ENCODE data around the gene RNPC3.

Gene RNPC3

GRCh38 chr1:103525607-103526507 is at the start of gene RNPC3:
Gene RNPC3 (plus strand): TSS chr1:103525699. CDS start chr1:103526071, 372 bp downstream.
- DNase-seq (ENCODE audit: insufficient read length, low spot score) (peak; percentile 43), FAIRE-seq (no peak)

GRCh38 chr1:103477101-103477500 is 48.4 kb upstream of the RNPC3 start:
- no peak for DNase-seq (ENCODE audit: insufficient read length, low spot score)
- FAIRE-seq, result no peak

GRCh38 chr1:103489935-103490334 is 35.6 kb upstream of the RNPC3 start:
- DNase-seq (ENCODE audit: insufficient read length, low spot score), result no peak
- FAIRE-seq, result no peak

GRCh38 chr1:103492003-103492625 is 33.4 kb upstream of the RNPC3 start:
- no peak for FAIRE-seq

GRCh38 chr1:103496014-103496635 is 29.4 kb upstream of the RNPC3 start:
- FAIRE-seq, result no peak
- DNase-seq (ENCODE audit: insufficient read length, low spot score), result no peak

More at GRCh38 chr1:103492003-103492625, 33.4 kb upstream of the RNPC3 start:
- DNase-seq (ENCODE audit: insufficient read length, low spot score), result no peak

GRCh38 chr1:103497404-103497803 is 28.1 kb upstream of the RNPC3 start:
- FAIRE-seq, result no peak

GRCh38 chr1:103509250-103509649 is 16.2 kb upstream of the RNPC3 start:
- FAIRE-seq (no peak), DNase-seq (ENCODE audit: insufficient read length, low spot score) (no peak)

More at GRCh38 chr1:103497404-103497803, 28.1 kb upstream of the RNPC3 start:
- no peak for DNase-seq (ENCODE audit: insufficient read length, low spot score)

GRCh38 chr1:103513711-103514110 is 11.8 kb upstream of the RNPC3 start:
- no peak for FAIRE-seq

GRCh38 chr1:103514920-103515503 is 10.5 kb upstream of the RNPC3 start:
- FAIRE-seq, result no peak
- DNase-seq (ENCODE audit: insufficient read length, low spot score), result peak; percentile 6

More at GRCh38 chr1:103513711-103514110, 11.8 kb upstream of the RNPC3 start:
- no peak for DNase-seq (ENCODE audit: insufficient read length, low spot score)

- no peak for DNase-seq (ENCODE audit: insufficient read length, low spot score)
- no peak for FAIRE-seq
Measured at GRCh38 chr1:103516283-103516682, 9.2 kb upstream of the RNPC3 start.

- no peak for DNase-seq (ENCODE audit: insufficient read length, low spot score)
- no peak for FAIRE-seq
Measured at GRCh38 chr1:103516693-103517092, 8.8 kb upstream of the RNPC3 start.

- DNase-seq (ENCODE audit: insufficient read length, low spot score) (no peak), FAIRE-seq (no peak)
Measured at GRCh38 chr1:103517380-103518047, 8.0 kb upstream of the RNPC3 start.

- FAIRE-seq (no peak), DNase-seq (ENCODE audit: insufficient read length, low spot score) (no peak)
Measured at GRCh38 chr1:103520822-103521221, 4.7 kb upstream of the RNPC3 start.

GRCh38 chr1:103523346-103523745 is 2.2 kb upstream of the RNPC3 start:
- DNase-seq (ENCODE audit: insufficient read length, low spot score) (no peak), FAIRE-seq (no peak)

- FAIRE-seq (no peak), DNase-seq (ENCODE audit: insufficient read length, low spot score) (peak; percentile 10)
Measured at GRCh38 chr1:103525114-103525606, 339 bp upstream of the RNPC3 start.

- FAIRE-seq (no peak), DNase-seq (ENCODE audit: insufficient read length, low spot score) (no peak)
Measured at GRCh38 chr1:103527331-103527730, 1.8 kb downstream of the RNPC3 start.

GRCh38 chr1:103529746-103530145 is 4.2 kb downstream of the RNPC3 start:
- FAIRE-seq (no peak), DNase-seq (ENCODE audit: insufficient read length, low spot score) (no peak)

GRCh38 chr1:103538226-103538625 is 12.7 kb downstream of the RNPC3 start:
- DNase-seq (ENCODE audit: insufficient read length, low spot score) (no peak), FAIRE-seq (no peak)

- no peak for DNase-seq (ENCODE audit: insufficient read length, low spot score)
- FAIRE-seq, result no peak
Measured at GRCh38 chr1:103541431-103541830, 15.9 kb downstream of the RNPC3 start.

GRCh38 chr1:103546496-103546895 is 21.0 kb downstream of the RNPC3 start:
- FAIRE-seq (no peak), DNase-seq (ENCODE audit: insufficient read length, low spot score) (no peak)
